SK-N-SH treated with all-trans-retinoic acid at 6 μM for 48 hours (cell line): ENCODE measurements around the gene SMTNL1.

Experiments
- ATAC-seq: fragments of 200-7000 bp; cut with Tn5 transposase; 3 replicates; pipeline ENCODE4 v1.9.1; 2020; ENCODE audit warnings: mild to moderate bottlenecking, moderate library complexity
- ARNTL ChIP-seq: fragments of 450-650 bp; formaldehyde crosslinking; IDR thresholded peaks from 2 replicates; pipeline ENCODE4 v1.5.0; 2020; ENCODE audit warnings: low read depth, mild to moderate bottlenecking, moderate library complexity, borderline replicate concordance
- BACH2 ChIP-seq: fragments of 250-450 bp; sonication (Bioruptor Pico); IDR thresholded peaks from 2 replicates; pipeline ENCODE4 v1.9.0; 2021; ENCODE audit warnings: mild to moderate bottlenecking, borderline replicate concordance
- CSDC2 ChIP-seq: fragments of 250-450 bp; sonication (Bioruptor Pico); IDR thresholded peaks from 2 replicates; pipeline ENCODE4 v1.5.0; 2020; ENCODE audit warnings: mild to moderate bottlenecking, moderate library complexity
- GLIS3 ChIP-seq: fragments of 250-450 bp; sonication (Bioruptor Pico); IDR thresholded peaks from 2 replicates; pipeline ENCODE4 v1.5.0; 2020; ENCODE audit warnings: mild to moderate bottlenecking, moderate library complexity
- ISL1 ChIP-seq: fragments of 250-450 bp; sonication (Bioruptor Pico); IDR thresholded peaks from 2 replicates; pipeline ENCODE4 v2.1.2; 2022; ENCODE audit warnings: mild to moderate bottlenecking, moderate library complexity
- OSR1 ChIP-seq: fragments of 250-450 bp; sonication (Bioruptor Pico); IDR thresholded peaks from 2 replicates; pipeline ENCODE4 v1.8.0; 2022; ENCODE audit warnings: moderate library complexity, mild to moderate bottlenecking, inconsistent platforms
- PPARA ChIP-seq: fragments of 250-450 bp; sonication (Bioruptor Pico); IDR thresholded peaks from 2 replicates; pipeline ENCODE4 v1.5.0; 2020; ENCODE audit warnings: mild to moderate bottlenecking, borderline replicate concordance
- RARB ChIP-seq: fragments of 250-450 bp; sonication (Bioruptor Pico); IDR thresholded peaks from 2 replicates; pipeline ENCODE4 v1.8.0; 2021; ENCODE audit warnings: mild to moderate bottlenecking, moderate library complexity
- SNAI2 ChIP-seq: fragments of 250-450 bp; sonication (Bioruptor Pico); IDR thresholded peaks from 2 replicates; pipeline ENCODE4 v1.5.0; 2020; ENCODE audit warnings: mild to moderate bottlenecking, moderate library complexity
- TCF4 ChIP-seq: fragments of 250-450 bp; sonication (Bioruptor Pico); IDR thresholded peaks from 2 replicates; pipeline ENCODE4 v1.8.0; 2021; ENCODE audit warnings: mild to moderate bottlenecking, moderate library complexity, borderline replicate concordance
- TOX ChIP-seq: fragments of 250-450 bp; sonication (Bioruptor Pico); IDR thresholded peaks from 2 replicates; pipeline ENCODE4 v1.8.0; 2021; ENCODE audit warnings: mild to moderate bottlenecking, moderate library complexity, borderline replicate concordance
- ZC3H10 ChIP-seq: fragments of 250-450 bp; sonication (Bioruptor Pico); IDR thresholded peaks from 2 replicates; pipeline ENCODE4 v1.5.1; 2021; ENCODE audit warnings: mild to moderate bottlenecking, moderate library complexity
- ZFP30 ChIP-seq: fragments of 450-650 bp; formaldehyde crosslinking; IDR thresholded peaks from 2 replicates; pipeline ENCODE4 v1.5.0; 2022; ENCODE audit warnings: mild to moderate bottlenecking, moderate library complexity
- ZNF565 ChIP-seq: fragments of 450-650 bp; formaldehyde crosslinking; conservative IDR thresholded peaks from 2 replicates; pipeline ENCODE4 v1.5.0; 2020; ENCODE audit warnings: low read depth, mild to moderate bottlenecking, moderate library complexity
- ZNF70 ChIP-seq: fragments of 450-650 bp; formaldehyde crosslinking; IDR thresholded peaks from 2 replicates; pipeline ENCODE4 v1.5.0; 2020; ENCODE audit warnings: mild to moderate bottlenecking, moderate library complexity
- TF ChIP-seq, protein P1 (sequence below): fragments of 250-450 bp; sonication (Bioruptor Pico); IDR thresholded peaks from 2 replicates; pipeline ENCODE4 v1.5.0; 2020; ENCODE audit warnings: mild to moderate bottlenecking, moderate library complexity
- TF ChIP-seq, protein P2 (sequence below): fragments of 250-450 bp; sonication (Bioruptor Pico); IDR thresholded peaks from 2 replicates; pipeline ENCODE4 v1.5.1; 2021; ENCODE audit warnings: mild to moderate bottlenecking, moderate library complexity
- TF ChIP-seq, protein P3 (sequence below): fragments of 250-450 bp; sonication (Bioruptor Pico); IDR thresholded peaks from 2 replicates; pipeline ENCODE4 v1.8.0; 2021; ENCODE audit warnings: low read depth, mild to moderate bottlenecking, moderate library complexity, borderline replicate concordance
- TF ChIP-seq, protein P4 (sequence below): fragments of 250-450 bp; sonication (Bioruptor Pico); IDR thresholded peaks from 2 replicates; pipeline ENCODE4 v1.8.0; 2020; ENCODE audit warnings: mild to moderate bottlenecking, moderate library complexity, borderline replicate concordance

The SMTNL1 gene

DNA sequence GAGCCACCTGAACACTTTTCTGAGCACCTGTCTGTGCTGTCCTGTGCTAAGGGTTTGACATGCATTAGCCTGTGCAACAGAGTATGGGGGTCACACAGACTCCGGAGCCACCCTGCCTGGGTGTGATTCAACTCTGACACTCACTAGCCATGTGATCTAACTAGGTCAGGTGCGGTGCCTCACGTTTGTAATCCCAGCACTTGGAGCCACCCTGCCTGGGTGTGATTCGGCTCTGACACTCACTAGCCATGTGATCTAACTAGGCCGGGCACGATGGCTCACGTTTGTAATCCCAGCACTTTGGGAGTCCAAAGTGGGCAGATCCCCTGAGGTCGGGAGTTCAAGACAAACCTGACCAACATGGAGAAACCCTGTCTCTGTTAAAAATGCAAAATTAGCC, 18.6 kb downstream of the SMTNL1 start:
- TF ChIP-seq ZC3H10 (CRISPR knock-in tag), result no peak
- no peak for TF ChIP-seq TOX
- no peak for TF ChIP-seq BACH2 (CRISPR knock-in tag)
- no peak for TF ChIP-seq PPARA (CRISPR knock-in tag)
- TF ChIP-seq TCF4 (CRISPR knock-in tag), result no peak
- no peak for TF ChIP-seq ZNF70 (CRISPR knock-in tag)
- no peak for ATAC-seq

DNA sequence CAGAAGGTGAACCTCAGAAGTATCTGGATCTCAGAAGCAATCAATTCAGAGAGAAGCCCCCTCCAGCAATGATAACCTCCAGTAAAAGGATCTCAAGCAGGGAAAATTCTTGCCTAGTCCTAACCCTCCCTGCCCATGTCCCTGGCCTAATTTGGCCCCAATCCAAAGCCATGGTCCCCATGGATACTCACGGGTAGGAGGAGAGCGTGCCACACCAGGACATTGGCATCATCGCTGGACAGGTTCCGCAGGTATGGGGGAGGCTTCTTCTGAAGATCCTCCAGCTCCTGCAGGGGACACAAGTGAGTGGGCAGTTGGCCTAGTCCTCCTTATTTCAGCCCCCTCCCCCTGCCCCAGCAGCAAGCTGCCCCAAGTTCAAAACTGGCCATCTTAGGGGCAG, 22.8 kb downstream of the SMTNL1 start:
- ATAC-seq, result no peak
- no peak for TF ChIP-seq ZNF565 (CRISPR knock-in tag)
- TF ChIP-seq, protein P1, sequence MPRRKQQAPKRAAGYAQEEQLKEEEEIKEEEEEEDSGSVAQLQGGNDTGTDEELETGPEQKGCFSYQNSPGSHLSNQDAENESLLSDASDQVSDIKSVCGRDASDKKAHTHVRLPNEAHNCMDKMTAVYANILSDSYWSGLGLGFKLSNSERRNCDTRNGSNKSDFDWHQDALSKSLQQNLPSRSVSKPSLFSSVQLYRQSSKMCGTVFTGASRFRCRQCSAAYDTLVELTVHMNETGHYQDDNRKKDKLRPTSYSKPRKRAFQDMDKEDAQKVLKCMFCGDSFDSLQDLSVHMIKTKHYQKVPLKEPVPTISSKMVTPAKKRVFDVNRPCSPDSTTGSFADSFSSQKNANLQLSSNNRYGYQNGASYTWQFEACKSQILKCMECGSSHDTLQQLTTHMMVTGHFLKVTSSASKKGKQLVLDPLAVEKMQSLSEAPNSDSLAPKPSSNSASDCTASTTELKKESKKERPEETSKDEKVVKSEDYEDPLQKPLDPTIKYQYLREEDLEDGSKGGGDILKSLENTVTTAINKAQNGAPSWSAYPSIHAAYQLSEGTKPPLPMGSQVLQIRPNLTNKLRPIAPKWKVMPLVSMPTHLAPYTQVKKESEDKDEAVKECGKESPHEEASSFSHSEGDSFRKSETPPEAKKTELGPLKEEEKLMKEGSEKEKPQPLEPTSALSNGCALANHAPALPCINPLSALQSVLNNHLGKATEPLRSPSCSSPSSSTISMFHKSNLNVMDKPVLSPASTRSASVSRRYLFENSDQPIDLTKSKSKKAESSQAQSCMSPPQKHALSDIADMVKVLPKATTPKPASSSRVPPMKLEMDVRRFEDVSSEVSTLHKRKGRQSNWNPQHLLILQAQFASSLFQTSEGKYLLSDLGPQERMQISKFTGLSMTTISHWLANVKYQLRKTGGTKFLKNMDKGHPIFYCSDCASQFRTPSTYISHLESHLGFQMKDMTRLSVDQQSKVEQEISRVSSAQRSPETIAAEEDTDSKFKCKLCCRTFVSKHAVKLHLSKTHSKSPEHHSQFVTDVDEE (CRISPR knock-in tag), result no peak
- TF ChIP-seq ARNTL (CRISPR knock-in tag), result no peak
- TF ChIP-seq, protein P2, sequence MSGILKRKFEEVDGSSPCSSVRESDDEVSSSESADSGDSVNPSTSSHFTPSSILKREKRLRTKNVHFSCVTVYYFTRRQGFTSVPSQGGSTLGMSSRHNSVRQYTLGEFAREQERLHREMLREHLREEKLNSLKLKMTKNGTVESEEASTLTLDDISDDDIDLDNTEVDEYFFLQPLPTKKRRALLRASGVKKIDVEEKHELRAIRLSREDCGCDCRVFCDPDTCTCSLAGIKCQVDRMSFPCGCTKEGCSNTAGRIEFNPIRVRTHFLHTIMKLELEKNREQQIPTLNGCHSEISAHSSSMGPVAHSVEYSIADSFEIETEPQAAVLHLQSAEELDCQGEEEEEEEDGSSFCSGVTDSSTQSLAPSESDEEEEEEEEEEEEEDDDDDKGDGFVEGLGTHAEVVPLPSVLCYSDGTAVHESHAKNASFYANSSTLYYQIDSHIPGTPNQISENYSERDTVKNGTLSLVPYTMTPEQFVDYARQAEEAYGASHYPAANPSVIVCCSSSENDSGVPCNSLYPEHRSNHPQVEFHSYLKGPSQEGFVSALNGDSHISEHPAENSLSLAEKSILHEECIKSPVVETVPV, result no peak
- TF ChIP-seq GLIS3 (CRISPR knock-in tag), result no peak
- TF ChIP-seq OSR1 (CRISPR knock-in tag), result no peak
- TF ChIP-seq, protein P3, sequence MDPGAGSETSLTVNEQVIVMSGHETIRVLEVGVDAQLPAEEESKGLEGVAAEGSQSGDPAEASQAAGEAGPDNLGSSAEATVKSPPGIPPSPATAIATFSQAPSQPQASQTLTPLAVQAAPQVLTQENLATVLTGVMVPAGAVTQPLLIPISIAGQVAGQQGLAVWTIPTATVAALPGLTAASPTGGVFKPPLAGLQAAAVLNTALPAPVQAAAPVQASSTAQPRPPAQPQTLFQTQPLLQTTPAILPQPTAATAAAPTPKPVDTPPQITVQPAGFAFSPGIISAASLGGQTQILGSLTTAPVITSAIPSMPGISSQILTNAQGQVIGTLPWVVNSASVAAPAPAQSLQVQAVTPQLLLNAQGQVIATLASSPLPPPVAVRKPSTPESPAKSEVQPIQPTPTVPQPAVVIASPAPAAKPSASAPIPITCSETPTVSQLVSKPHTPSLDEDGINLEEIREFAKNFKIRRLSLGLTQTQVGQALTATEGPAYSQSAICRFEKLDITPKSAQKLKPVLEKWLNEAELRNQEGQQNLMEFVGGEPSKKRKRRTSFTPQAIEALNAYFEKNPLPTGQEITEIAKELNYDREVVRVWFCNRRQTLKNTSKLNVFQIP, result no peak
- TF ChIP-seq, protein P4, sequence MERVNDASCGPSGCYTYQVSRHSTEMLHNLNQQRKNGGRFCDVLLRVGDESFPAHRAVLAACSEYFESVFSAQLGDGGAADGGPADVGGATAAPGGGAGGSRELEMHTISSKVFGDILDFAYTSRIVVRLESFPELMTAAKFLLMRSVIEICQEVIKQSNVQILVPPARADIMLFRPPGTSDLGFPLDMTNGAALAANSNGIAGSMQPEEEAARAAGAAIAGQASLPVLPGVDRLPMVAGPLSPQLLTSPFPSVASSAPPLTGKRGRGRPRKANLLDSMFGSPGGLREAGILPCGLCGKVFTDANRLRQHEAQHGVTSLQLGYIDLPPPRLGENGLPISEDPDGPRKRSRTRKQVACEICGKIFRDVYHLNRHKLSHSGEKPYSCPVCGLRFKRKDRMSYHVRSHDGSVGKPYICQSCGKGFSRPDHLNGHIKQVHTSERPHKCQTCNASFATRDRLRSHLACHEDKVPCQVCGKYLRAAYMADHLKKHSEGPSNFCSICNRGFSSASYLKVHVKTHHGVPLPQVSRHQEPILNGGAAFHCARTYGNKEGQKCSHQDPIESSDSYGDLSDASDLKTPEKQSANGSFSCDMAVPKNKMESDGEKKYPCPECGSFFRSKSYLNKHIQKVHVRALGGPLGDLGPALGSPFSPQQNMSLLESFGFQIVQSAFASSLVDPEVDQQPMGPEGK, result no peak

DNA sequence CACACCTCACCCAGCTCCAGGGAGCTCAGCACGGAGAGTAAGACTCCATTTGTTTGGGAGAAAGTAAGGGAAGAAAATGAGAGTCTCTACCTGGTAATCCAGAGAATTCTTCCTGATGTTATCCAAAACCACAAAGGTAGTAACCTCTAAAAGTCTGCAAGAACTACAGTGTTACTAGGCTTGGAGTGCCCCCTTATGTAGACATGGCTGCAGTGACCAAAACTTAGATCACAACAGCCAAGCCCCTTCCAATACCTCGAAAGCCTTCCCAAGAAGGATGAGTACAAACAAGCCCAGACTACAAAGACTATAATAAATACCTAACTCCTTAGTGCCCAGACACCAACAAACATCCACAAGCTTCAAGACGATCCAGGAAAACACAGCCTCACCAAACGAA, 25.2 kb downstream of the SMTNL1 start:
- TF ChIP-seq, protein P4, result no peak
- TF ChIP-seq, protein P1 (CRISPR knock-in tag), result no peak
- TF ChIP-seq ARNTL (CRISPR knock-in tag), result no peak
- TF ChIP-seq, protein P3, result no peak
- TF ChIP-seq TOX, result no peak
- TF ChIP-seq GLIS3 (CRISPR knock-in tag), result no peak
- TF ChIP-seq ZFP30, result no peak
- no peak for TF ChIP-seq ZNF70 (CRISPR knock-in tag)
- no peak for TF ChIP-seq BACH2 (CRISPR knock-in tag)
- TF ChIP-seq ISL1 (CRISPR knock-in tag), result no peak
- TF ChIP-seq RARB (CRISPR knock-in tag), result no peak
- TF ChIP-seq, protein P2, result no peak
- TF ChIP-seq CSDC2 (CRISPR knock-in tag), result no peak
- no peak for TF ChIP-seq ZC3H10 (CRISPR knock-in tag)
- TF ChIP-seq ZNF565 (CRISPR knock-in tag), result no peak
- no peak for TF ChIP-seq SNAI2 (CRISPR knock-in tag)
- no peak for ATAC-seq
